Stimulated activated effector memory CD8-positive, alpha-beta T cell treated with anti-CD3 and anti-CD28 coated beads, Interleukin-12 subunit alpha, Interleukin-12 subunit beta, amount 100 ng/mL, for 72 hours (primary cell): ENCODE data around the gene CNNM2.

Experiments used
- ATAC-seq: fragments of 150-1000 bp; cut with Tn5 transposase; 2 replicates; pipeline ENCODE4 v1.10.0; 2021
- DNase-seq, 2 donors: peaks; one replicate each; pipeline ENCODE4 v3.0.0; 2021 to 2022; ENCODE audit warnings: low spot score in 2 of 2
- H3K27ac Mint-ChIP-seq: one replicate; pipeline ENCODE4 v1.8.0; 2022; ENCODE audit warnings: mild to moderate bottlenecking, mixed read lengths
- H3K36me3 Mint-ChIP-seq: one replicate; pipeline ENCODE4 v1.8.0; 2022; ENCODE audit warnings: mild to moderate bottlenecking, mixed read lengths
- H3K4me1 Mint-ChIP-seq: one replicate; pipeline ENCODE4 v1.8.0; 2022; ENCODE audit warnings: mixed read lengths
- H3K4me3 Mint-ChIP-seq: one replicate; pipeline ENCODE4 v1.8.0; 2022; ENCODE audit warnings: mild to moderate bottlenecking, mixed read lengths
- H3K9me3 Mint-ChIP-seq: one replicate; pipeline ENCODE4 v1.8.0; 2022; ENCODE audit warnings: mixed read lengths

Gene CNNM2

DNA sequence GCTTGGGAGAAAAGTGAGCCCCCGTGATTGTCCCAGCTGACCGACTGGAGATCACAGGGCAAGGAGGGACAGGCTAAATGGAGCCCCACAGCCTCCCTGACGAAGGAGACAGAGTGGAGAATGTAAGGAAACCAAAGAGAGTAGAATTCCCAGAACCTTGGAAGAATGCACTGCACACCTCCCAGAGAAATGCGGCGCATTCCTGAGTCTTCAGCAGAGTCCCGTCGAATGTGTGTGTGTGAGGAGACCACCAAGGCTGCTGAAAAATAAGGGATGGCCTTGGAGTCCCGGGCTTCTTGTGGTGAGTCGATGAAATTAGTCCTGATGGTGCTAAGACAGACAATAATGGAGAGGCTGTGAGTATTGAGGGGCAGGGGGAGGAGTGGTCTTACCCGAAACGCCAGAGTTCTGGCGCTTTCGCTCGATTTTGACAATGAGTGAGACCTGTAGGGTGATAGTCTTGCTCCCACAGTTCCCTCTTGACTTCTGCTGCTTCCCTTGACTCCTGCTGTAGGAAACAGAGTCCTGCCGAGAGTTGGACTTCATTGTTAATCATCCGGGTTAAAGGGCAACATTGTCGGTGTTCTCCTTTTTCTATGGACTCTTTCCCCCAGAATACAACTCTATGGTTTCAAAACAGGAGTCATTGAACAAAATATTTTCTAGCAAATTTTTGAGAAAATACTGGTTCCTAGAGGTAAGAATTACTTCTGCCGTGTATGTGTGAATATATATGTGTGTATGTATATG lies 103.2 kb downstream of the CNNM2 start:
- Mint-ChIP-seq H3K36me3 (no peaks in the 10 kb centered on the region), H3K4me3 (no peak overlapping the region), H3K27ac (no peak overlapping the region), H3K9me3 (no peaks in the 10 kb centered on the region), H3K4me1 (no peaks in the 10 kb centered on the region)
- no peak for DNase-seq
- no peak for ATAC-seq

DNA sequence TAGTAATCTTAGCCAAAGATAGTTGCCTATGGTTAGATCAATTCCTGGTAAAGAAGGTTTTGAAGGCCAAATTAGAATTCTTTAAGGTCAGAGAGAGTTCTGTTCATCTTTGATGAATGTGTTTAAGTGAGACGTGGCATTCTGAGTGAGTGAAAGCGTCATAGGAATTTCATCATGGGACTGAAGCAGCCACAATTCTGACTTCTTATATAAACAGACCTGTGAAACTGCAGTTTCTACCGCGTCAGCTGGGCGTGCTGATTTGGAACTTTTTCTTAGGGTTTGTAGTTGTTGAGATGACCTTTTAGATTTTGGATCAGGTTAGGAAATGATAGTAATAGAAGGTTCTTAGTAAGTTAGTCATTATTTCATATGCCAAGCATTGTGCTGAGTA lies 103.8 kb downstream of the CNNM2 start:
- DNase-seq, result no peak
- Mint-ChIP-seq H3K4me1 (no peaks in the 10 kb centered on the region), H3K36me3 (no peaks in the 10 kb centered on the region)

DNA sequence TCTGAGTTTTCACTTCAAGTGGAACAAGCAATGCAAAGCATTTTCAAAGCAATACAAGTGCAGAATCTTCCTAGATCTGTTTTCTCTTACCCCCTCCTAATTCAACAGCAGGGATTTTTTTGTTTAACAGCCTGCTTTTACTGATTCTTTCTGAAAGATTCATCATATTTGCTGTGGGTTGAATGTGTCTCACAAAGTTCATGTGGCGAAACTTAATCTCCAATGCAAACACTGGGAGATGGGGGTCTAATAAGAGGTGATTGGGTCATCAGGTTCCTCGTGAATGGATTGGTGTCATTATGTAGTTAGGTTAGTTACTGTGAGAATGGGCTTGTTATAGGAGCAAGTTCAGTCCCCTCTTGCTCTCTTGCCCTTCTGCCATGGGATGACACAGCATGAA lies 107.6 kb downstream of the CNNM2 start:
- Mint-ChIP-seq H3K4me3 (no peak overlapping the region), H3K36me3 (no peaks in the 10 kb centered on the region), H3K4me1 (no peaks in the 10 kb centered on the region), H3K9me3 (no peaks in the 10 kb centered on the region), H3K27ac (no peak overlapping the region)
- DNase-seq, result no peak
- no peak for ATAC-seq

More for the DNA sequence above, 103.8 kb downstream of the CNNM2 start:
- Mint-ChIP-seq H3K9me3 (no peaks in the 10 kb centered on the region), H3K27ac (no peak overlapping the region), H3K4me3 (no peak overlapping the region)
- ATAC-seq, result no peak

DNA sequence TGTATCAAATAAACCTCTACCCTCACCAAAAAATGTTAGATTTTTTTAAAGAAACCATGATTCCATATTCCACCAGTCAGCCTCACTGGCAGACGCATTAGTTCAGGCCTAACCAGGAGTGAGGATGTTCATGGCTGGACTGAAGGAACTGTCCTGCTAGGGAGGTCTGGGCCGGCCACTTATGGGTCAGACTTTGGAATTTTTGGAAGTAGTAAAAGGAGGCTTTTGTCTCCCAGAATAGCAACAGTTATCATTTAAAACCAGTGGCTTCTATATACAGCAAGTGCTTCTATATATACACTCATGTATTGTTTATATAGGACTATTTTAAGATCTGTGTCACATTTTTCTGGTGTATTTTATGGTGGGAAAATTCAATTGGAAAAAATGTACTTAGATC lies 120.5 kb downstream of the CNNM2 start:
- DNase-seq (no peak), ATAC-seq (no peak)
- H3K4me1 Mint-ChIP-seq, result peaks cover 8% of the 10 kb centered on the region
- no peak overlapping the region for H3K27ac Mint-ChIP-seq
- H3K36me3 Mint-ChIP-seq, result no peaks in the 10 kb centered on the region
- H3K9me3 Mint-ChIP-seq, result no peaks in the 10 kb centered on the region
- no peak overlapping the region for H3K4me3 Mint-ChIP-seq

DNA sequence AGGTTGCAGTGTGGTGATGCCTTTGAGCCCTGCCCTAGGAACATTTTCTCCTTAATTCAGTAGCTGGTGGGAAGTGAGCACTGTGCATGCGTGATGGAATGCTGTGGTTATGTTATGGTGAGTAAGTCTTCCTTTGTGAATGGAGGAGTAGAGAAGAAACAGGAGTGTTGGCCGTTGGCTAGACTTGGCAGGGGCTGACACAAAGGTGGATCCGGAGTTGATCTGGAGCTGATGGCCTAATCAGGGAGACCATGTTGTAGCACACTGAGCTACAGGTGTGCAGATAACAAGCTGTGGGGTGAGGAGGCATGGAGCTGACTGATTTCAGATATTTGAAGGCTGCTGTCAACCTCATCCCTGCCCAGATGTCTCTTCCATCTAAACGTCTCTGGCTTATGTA lies 122.3 kb downstream of the CNNM2 start:
- ATAC-seq (no peak), DNase-seq (no peak)
- peaks cover 8% of the 10 kb centered on the region for H3K4me1 Mint-ChIP-seq
- no peaks in the 10 kb centered on the region for H3K36me3 Mint-ChIP-seq
- H3K4me3 Mint-ChIP-seq, result no peak overlapping the region
- H3K27ac Mint-ChIP-seq, result no peak overlapping the region
- no peaks in the 10 kb centered on the region for H3K9me3 Mint-ChIP-seq

DNA sequence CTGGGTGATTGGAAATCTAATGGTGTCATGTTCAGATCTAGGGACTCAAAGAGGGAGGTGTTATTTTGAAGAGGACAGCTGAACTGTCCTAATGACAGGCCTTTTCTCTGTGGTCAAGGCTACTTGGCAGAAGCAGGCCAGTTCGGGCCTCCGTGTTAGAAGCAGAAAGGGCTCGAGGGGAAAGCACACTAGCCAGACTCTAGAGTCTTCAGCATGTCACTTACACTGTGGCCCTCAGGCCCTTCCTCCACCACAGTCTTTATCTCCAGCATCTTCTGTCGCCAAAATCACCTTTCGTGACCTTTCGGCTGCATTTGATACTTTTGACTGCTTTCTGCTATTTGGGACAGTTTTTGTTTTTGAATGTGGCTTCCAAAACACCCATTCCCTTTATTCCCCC lies 123.3 kb downstream of the CNNM2 start:
- DNase-seq, result no peak
- no peak for ATAC-seq
- Mint-ChIP-seq H3K27ac (peak overlapping the region; percentile 36), H3K36me3 (no peaks in the 10 kb centered on the region), H3K9me3 (no peaks in the 10 kb centered on the region), H3K4me3 (no peak overlapping the region), H3K4me1 (peaks cover 8% of the 10 kb centered on the region)

DNA sequence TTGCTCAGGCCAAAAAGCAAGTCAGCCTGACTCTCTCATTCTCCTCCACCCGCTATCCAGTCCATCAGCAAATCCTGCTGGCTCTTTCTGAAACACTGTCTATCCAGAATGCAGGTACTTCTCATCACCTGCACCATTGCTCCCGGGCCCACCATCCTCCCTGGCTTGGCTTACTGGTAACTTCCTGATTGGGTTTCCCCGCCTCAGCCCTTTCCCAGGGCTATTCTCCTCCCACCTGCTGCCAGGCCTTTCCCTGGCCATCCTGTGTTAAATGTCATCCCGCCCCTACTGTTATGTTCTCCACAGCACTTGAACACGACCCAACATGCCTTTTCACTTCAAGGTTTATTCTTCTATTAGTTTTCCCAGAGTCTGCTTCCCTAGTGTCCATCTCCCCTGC lies 124.0 kb downstream of the CNNM2 start:
- Mint-ChIP-seq H3K36me3 (no peaks in the 10 kb centered on the region), H3K4me1 (peaks cover 8% of the 10 kb centered on the region), H3K27ac (peak overlapping the region; percentile 26), H3K9me3 (no peaks in the 10 kb centered on the region), H3K4me3 (no peak overlapping the region)
- no peak for DNase-seq
- ATAC-seq, result no peak

DNA sequence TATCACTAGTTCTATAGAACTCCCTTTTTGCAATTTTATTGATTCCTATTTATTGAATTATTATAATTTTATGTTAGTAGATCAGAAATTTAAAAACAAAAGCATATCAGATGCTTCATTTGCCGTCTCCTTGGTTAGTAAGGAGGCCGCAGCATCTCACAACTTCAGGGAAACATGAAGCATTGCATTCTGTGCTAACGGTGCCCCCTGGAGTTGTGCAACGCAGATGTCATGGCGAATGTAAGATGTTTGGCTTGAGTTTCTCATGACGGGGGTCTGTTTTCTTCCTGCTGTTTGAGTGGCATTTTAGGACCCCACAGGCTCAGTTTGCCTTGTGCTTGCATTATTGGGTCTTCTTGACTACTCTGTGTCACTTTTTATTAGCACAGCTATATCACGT lies 124.8 kb downstream of the CNNM2 start:
- Mint-ChIP-seq H3K4me3 (no peak overlapping the region), H3K27ac (no peak overlapping the region)
- no peak for ATAC-seq

DNA sequence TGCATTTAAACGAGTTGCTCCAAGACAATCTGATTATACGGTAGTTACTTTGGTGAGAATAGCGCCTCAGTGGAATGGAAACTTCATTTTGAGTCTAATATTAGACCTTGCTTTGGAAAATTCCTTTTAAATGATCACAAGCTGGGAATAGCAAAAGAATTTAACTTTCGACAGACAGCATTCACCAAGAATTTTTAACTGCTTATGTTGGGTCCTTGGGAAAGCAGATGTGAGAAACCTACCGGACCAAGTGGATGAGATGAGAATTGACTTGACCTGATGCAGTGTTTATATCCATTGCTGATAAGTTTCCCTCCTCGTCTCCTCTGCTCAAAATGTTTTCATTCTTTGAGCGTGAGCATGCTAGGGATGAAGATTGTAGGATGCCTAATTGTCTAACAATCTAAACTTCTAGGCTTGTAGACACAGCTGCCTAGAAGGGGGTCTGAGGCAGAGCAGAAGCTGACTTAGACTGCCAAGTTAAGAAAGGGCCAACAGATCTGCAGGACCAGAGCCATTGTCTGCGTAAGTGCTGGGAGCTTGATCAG lies 126.9 kb downstream of the CNNM2 start:
- ATAC-seq (no peak), DNase-seq (no peak)
- no peaks in the 10 kb centered on the region for H3K9me3 Mint-ChIP-seq
- no peak overlapping the region for H3K27ac Mint-ChIP-seq
- peaks cover 8% of the 10 kb centered on the region for H3K4me1 Mint-ChIP-seq
- no peaks in the 10 kb centered on the region for H3K36me3 Mint-ChIP-seq
- H3K4me3 Mint-ChIP-seq, result no peak overlapping the region

More for the DNA sequence above, 124.8 kb downstream of the CNNM2 start:
- H3K9me3 Mint-ChIP-seq, result no peaks in the 10 kb centered on the region
- DNase-seq, result no peak
- peaks cover 8% of the 10 kb centered on the region for H3K4me1 Mint-ChIP-seq
- H3K36me3 Mint-ChIP-seq, result no peaks in the 10 kb centered on the region

DNA sequence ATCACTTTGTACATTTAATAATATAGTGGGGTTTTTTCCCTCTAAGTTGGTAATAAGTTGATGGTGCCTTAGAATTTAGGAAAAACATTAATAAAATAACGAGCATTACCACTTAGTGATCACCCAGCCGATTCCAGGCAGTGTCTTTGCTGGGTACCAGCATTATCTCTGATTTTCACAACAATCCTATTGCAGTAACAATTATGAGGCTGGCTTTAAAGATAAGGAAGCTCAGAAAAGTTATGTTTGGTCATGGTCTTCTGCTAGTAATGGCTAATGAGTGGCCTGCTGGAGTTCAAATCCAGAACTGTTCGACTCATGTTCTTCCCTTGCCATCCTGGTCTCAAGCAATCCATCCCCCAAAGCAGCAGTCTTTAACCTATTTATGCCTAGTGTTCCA lies 127.9 kb downstream of the CNNM2 start:
- Mint-ChIP-seq H3K27ac (no peak overlapping the region), H3K9me3 (no peaks in the 10 kb centered on the region), H3K36me3 (no peaks in the 10 kb centered on the region), H3K4me1 (peaks cover 8% of the 10 kb centered on the region), H3K4me3 (no peak overlapping the region)
- DNase-seq (no peak), ATAC-seq (no peak)

DNA sequence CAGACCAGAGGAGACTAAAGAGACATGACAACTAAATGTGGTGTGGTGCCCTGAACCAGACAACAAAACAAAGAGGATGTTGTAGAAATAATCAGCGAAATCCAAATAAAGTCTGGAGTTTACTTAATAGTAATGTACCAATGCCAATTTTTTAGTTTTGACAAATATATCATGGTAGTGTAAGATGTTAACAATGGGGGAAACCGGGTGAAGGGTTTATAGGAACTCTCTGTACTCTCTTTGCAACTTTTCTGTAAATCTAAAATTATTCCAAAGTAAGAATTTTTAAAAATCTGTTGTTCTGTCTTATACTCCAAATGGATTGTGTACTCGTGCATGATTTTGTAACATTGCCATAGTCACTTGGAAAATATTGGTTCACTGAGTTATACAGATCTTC lies 129.3 kb downstream of the CNNM2 start:
- no peak for ATAC-seq
- peaks cover 2% of the 10 kb centered on the region for H3K4me1 Mint-ChIP-seq

DNA sequence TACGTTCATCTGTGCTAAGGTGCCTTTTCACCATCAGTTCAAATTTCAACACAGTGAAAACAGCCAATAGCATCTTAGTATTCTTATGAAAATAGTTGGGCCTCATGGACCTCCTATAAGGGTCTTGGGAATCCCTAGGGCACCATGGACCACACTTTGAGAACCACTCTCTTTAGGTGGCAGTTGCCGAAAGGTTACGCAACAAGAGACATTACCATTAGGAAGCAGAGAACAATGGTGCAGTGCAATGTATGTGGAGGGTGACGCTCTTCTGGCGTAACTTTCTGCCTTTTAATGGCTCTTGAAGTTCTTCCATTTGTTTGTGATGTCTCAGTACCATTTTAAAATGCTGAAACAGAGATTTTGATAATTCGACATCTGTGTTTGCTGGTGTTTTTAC lies 131.1 kb downstream of the CNNM2 start:
- H3K9me3 Mint-ChIP-seq, result no peaks in the 10 kb centered on the region
- H3K4me1 Mint-ChIP-seq, result peaks cover 8% of the 10 kb centered on the region
- ATAC-seq, result no peak
- H3K27ac Mint-ChIP-seq, result no peak overlapping the region
- no peak for DNase-seq
- H3K36me3 Mint-ChIP-seq, result no peaks in the 10 kb centered on the region
- no peak overlapping the region for H3K4me3 Mint-ChIP-seq

More for the DNA sequence above, 129.3 kb downstream of the CNNM2 start:
- H3K9me3 Mint-ChIP-seq, result no peaks in the 10 kb centered on the region
- no peak for DNase-seq
- H3K27ac Mint-ChIP-seq, result no peak overlapping the region
- H3K4me3 Mint-ChIP-seq, result no peak overlapping the region
- no peaks in the 10 kb centered on the region for H3K36me3 Mint-ChIP-seq

DNA sequence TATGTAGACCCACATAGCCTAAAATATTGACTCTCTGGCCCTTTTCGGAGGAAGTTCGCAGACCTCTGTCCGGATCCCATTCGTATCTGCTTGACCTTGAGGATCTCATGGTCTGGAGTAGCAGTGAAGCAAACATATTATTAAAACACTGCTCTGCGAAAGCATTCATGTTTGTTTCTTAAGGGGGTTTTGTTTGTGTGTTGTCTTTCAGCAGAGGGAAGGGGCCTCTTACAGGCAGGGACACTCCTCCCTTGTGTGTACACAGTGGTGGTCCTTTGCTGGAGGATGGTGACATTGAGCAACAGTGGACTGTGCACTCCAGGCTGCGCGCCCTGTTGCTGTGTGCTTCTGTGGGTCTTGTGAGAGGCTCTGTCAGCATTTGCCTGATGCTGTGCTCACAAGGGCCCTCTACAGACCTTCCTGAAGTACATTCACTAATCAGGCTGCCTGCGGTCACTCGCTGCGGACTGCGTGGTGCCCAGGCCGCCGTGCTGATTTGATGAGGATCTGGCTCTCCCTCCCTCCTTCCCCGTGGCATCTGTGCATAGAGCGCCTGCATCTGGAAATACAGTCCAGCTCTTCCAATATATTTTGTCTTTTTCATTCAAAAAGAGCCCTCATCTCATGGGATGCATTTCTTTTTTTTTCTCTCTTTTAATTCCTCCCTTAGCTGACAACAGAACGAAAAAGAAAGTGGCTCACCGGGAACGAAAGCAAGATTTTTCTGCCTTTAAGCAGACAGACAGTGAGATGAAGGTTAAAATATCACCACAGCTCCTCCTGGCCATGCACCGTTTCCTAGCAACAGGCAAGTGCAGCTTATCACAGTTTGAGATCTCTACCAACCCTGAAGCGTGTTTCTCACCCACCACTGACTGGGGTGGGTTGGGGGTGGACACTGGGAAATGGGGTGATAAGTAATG lies 135.8 kb downstream of the CNNM2 start:
- peak overlapping the region; percentile 82 for H3K27ac Mint-ChIP-seq
- peak; percentile 94 for ATAC-seq

DNA sequence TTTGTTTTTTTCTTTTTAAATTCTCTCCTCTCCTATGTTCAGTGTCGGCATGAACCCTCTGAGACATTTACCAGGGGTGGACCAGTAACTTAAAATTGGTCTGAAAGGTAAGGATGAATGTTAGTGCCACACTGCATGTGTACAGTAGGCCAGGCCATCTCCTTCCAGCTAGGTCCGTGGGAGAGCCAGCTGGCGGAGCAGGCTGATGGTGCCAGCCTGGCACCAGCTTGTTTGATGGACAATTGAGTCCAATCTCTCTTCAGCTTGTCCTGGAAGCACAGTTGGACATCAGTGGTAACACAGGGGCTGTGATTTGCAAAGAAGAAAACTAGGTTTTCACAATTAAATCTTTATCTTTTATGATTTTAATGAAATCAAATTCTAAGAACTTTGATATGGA lies 136.5 kb downstream of the CNNM2 start:
- no peaks in the 10 kb centered on the region for H3K9me3 Mint-ChIP-seq

More for the DNA sequence above, 135.8 kb downstream of the CNNM2 start:
- Mint-ChIP-seq H3K4me3 (peak overlapping the region; percentile 74), H3K9me3 (no peaks in the 10 kb centered on the region), H3K36me3 (no peaks in the 10 kb centered on the region), H3K4me1 (peaks cover 28% of the 10 kb centered on the region)
- DNase-seq, result peak; percentile 11 to 78

DNA sequence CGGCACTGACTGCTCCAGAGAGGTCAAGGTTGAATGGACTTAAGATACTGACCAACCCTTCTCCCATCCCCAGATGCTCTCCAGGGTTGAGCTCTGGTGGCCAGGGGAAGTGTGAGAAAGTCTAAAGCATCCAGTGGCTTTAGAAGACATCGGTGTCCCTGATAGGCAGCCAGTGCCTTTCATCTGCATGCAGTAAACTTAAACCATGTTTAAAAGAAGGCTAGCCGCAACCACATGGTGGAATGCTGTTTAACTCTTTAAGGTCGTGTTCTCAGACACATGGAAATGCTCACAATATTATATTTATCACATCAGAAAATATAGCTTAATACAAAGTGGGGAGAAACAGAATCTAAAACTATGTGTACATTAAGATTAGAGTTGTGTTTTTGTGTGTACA lies 137.0 kb downstream of the CNNM2 start:
- Mint-ChIP-seq H3K4me1 (peaks cover 28% of the 10 kb centered on the region), H3K9me3 (no peaks in the 10 kb centered on the region), H3K4me3 (peak overlapping the region; percentile 74), H3K27ac (peak overlapping the region; percentile 82), H3K36me3 (no peaks in the 10 kb centered on the region)
- ATAC-seq (no peak), DNase-seq (no peak)

More for the DNA sequence above, 136.5 kb downstream of the CNNM2 start:
- no peaks in the 10 kb centered on the region for H3K36me3 Mint-ChIP-seq
- H3K27ac Mint-ChIP-seq, result peak overlapping the region; percentile 82
- ATAC-seq (peak; percentile 14), DNase-seq (no peak)
- H3K4me1 Mint-ChIP-seq, result peaks cover 28% of the 10 kb centered on the region
- peak overlapping the region; percentile 74 for H3K4me3 Mint-ChIP-seq
